HG02884 (cell line): ENCODE measurements around the gene ACTR3.
"Not testable (repeated sequence)": the region's sequence is repeated elsewhere in the genome, so short reads cannot be mapped to it uniquely, and the experiment has no call there.

Experiments
- ATAC-seq: cut with Tn5 transposase; IDR thresholded peaks from one replicate; pipeline ENCODE4 v1.9.1; 2021; ENCODE audit warnings: mild to moderate bottlenecking, moderate library complexity; ENCODE audit not compliant: unreplicated experiment

Gene ACTR3

DNA sequence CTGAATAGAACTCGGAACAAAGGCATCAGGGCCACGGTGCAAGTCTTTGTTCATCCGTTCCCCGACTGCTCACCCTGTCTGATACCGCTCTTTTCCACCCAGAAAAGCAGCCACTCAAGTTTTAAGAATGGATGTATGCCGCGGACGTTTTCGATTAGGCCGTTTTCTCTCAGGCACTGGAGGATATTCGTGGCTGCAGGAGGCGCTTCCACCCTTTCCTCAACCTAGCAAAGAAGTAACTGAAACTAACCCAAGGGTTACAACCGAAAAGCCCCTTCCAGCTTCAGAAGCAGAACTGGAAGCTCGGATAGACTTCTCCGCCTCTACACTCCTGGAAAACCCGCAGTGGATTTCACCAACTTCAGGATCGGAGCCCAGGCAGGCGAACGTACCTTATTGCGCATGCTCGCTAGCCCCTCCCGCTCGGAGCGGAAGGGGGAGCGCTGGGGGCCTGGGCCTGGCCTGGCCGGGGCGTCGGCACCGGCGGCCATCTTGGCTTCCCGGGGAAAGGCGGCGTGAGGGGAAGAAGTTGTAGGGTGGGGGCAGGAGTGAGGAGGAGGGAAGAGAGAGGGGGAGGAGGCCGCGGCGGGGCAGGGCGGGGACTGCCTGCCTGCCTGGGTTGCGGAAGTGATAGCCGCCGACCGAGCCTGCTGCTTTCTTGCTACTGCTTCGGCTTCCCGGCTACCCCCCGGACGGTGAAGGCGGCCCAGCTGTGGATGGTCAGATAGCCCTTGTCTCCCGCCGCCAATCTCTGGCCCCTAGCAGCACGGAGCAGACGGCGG lies at the start of gene ACTR3:
TSS of gene ACTR3 (plus strand) at position 619 of the 782 bp plus-strand sequence. CDS start 191 bp downstream, outside the sequence.
- ATAC-seq = peak; percentile 41

- ATAC-seq = no peak
Observed at GRCh38 chr2:113840518-113840917, 49.4 kb upstream of the ACTR3 start.

- no peak for ATAC-seq
Observed at GRCh38 chr2:113842919-113843736, 46.8 kb upstream of the ACTR3 start.

DNA sequence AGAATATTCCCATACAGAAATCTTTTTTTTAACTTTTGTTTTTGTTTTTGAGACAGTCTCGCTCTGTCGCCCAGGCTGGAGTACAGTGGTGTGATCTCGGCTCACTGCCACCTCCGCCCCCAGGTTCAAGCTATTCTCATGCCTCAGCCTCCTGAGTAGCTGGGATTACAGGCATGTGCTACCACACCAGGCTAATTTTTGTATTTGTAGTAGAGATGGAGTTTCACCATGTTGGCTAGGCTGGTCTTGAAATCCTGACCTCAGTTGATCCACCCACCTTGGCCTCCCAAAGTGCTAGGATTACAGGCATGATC lies 46.2 kb upstream of the ACTR3 start:
- not testable (repeated sequence) for ATAC-seq

- ATAC-seq = no peak
Observed at GRCh38 chr2:113845261-113845660, 44.6 kb upstream of the ACTR3 start.

GRCh38 chr2:113845796-113846195 lies 44.1 kb upstream of the ACTR3 start:
- not testable (repeated sequence) for ATAC-seq

DNA sequence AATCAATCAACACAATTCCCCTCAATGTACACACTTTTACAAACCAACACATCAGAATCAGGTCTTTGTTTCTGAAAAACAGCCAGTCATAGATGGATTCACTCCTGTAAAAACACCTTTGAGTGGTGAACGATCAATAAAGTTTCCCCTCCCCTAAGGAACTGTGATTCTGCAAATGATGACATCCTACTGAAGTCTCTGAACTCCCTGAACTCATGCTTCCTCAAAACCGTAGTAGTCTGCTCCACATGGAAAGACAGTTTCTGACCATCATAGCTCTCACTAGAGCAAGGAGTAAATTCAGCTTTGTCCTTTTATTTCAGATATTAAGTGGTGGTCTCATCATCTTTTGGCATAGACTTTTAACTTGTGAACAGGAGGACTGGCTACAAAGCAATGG lies 43.5 kb upstream of the ACTR3 start:
- no peak for ATAC-seq

DNA sequence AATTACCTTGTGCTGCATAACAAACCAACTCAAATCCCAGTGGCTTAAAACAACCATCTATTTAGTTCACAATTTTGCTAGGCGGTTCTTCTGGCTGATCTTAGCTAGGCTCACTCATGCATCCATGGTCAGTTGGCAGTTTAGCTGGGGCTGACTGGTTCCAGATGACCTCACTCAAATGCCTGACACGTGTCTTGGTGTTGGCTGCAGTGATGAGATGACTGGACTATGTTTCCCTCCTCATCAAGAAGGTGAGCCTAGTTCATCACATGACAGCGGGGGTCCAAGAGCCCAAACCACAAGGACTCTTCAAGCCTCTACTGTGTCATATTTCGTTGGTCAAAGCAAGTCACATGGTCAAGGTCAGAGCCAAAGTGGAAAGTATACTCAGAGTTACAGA lies 42.7 kb upstream of the ACTR3 start:
- no peak for ATAC-seq

- peak; percentile 81 for ATAC-seq
Observed at GRCh38 chr2:113848758-113849415, 41.0 kb upstream of the ACTR3 start.

DNA sequence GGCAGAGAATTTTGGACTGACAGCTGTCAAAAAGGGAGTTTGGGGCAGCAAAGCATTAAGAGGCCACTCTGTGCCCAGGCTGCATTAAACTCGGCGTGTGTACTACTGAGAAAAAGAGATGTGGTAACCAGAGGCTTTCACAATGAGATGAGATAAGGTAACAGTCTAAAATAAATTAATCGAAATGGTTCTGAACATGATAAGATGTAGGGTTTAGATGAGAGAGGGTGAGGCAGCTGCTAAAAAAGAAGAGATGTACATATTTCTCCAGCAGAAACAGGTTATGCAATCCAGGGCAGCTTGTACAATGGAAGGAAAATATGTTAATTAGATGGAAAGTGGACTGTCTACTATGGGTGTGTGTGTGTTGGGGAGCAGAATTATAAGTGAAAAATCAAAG lies 39.2 kb upstream of the ACTR3 start:
- ATAC-seq = no peak

- no peak for ATAC-seq
Observed at GRCh38 chr2:113851640-113852039, 38.2 kb upstream of the ACTR3 start.

- no peak for ATAC-seq
Observed at GRCh38 chr2:113854208-113854607, 35.7 kb upstream of the ACTR3 start.

DNA sequence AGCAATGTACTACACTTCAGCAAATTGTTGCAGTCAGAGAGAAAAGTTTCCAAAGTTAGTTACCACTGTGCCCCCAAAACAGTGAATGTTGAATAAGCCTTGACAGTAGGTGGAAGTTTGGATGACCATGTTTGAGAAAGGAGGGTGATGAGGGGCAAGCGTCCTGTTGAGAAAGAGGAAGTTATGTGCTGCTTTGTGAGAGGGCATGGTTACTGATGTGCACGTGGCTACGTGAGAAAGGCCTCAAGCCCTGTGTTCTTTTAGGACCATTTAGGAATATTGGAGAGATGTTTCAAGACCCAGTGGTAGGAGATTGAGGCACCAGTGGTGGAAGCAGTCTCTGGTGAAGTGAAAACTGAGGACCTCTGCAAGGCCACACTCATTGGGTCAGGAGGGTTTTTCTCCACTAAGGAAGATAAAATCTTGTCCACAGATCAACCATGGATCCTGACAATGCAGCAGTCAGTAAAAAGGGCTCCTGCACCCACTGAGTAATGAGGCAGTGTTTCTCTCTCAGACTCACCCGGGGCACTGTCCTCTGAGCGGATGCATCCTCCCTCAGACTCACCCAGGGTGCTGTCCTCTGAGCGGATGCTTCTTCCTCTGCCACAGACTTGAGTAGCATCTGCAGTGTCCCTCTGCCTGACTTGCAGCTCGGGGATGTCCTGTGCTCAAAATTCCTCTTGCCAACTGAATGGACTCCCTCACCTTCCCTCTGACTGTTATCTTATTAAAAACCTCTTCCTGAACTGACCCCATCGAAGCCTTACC lies 34.7 kb upstream of the ACTR3 start:
- ATAC-seq = no peak

- ATAC-seq = no peak
Observed at GRCh38 chr2:113857464-113857863, 32.4 kb upstream of the ACTR3 start.

- ATAC-seq = no peak
Observed at GRCh38 chr2:113858764-113859163, 31.1 kb upstream of the ACTR3 start.

GRCh38 chr2:113861740-113862139 lies 28.1 kb upstream of the ACTR3 start:
- ATAC-seq = no peak

DNA sequence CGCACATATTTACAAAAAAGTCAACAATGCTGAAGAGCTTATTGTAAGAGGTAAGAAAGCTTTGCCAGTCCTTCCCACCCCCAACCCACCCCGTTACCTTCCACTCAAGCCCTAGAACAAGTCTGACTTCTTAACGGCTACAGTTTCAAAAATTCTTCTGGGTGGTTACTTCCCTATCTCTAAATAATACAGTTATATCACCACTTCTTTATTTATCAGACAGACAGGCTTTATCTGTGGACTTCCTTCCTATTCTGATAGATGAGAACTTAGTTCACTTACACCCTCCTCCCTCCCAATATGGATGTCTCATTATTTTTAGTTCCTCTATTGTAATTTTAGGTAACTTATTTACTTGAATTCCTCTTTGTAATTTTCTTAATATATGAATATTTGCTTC lies 26.7 kb upstream of the ACTR3 start:
- no peak for ATAC-seq

GRCh38 chr2:113867571-113867970 lies 22.3 kb upstream of the ACTR3 start:
- ATAC-seq = no peak

DNA sequence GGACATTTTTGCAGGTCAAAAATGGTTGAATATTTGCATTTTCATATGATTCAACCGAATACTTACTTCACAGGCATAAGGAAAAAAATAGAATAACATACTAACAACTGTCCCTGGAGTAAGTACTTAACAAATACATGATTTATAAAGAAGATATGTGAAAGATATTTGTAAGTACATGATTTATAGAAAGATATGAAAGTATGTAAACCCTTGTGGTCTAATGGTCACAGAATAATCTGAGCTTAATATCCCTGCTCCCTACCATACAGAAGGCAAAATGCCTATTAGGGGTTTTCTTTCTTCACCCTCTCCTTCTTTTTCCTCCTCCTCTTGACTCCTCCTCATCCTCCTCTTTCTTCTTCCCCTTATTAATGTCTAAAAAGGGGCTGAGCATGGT lies 20.6 kb upstream of the ACTR3 start:
- no peak for ATAC-seq

DNA sequence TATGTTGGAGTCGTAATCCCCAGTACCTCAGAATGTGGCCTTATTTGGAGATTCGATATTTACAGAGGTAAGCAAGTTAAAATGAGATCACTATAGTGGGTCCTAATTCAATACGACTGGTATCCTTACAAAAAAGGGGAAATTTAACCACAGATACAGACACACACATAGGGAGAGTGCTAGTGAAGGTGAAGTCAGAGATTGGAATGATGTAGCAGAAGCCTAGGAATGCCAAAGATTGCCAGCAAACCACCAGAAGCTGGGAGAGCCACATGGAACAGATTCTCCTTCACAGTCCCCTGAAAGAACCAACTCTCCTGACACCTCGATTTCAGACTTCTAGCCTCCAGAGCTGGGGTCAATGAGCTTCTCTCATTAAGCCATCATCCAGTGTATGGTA lies 17.7 kb upstream of the ACTR3 start:
- ATAC-seq = no peak

GRCh38 chr2:113873867-113874266 lies 16.0 kb upstream of the ACTR3 start:
- no peak for ATAC-seq
